A673 (cell line): ENCODE measurements around the gene HOXB8.

Source experiments
- EZH2 ChIP-seq: fragments of 200-600 bp; sonication (generic); IDR thresholded peaks from 2 replicates; pipeline ENCODE4 v1.6.1; 2017; ENCODE audit warnings: borderline replicate concordance, low read depth, mild to moderate bottlenecking, mixed read lengths, antibody characterized with exemption, low read length; ENCODE audit not compliant: poor library complexity, severe bottlenecking
- TF ChIP-seq, protein P1 (sequence below): fragments of 300-800, 200-600 bp; sonication (generic); conservative IDR thresholded peaks from 2 replicates; pipeline ENCODE4 v1.5.1; 2017; ENCODE audit warnings: low read depth, mild to moderate bottlenecking, antibody characterized with exemption, low read length, moderate library complexity, mixed read lengths

DNA sequence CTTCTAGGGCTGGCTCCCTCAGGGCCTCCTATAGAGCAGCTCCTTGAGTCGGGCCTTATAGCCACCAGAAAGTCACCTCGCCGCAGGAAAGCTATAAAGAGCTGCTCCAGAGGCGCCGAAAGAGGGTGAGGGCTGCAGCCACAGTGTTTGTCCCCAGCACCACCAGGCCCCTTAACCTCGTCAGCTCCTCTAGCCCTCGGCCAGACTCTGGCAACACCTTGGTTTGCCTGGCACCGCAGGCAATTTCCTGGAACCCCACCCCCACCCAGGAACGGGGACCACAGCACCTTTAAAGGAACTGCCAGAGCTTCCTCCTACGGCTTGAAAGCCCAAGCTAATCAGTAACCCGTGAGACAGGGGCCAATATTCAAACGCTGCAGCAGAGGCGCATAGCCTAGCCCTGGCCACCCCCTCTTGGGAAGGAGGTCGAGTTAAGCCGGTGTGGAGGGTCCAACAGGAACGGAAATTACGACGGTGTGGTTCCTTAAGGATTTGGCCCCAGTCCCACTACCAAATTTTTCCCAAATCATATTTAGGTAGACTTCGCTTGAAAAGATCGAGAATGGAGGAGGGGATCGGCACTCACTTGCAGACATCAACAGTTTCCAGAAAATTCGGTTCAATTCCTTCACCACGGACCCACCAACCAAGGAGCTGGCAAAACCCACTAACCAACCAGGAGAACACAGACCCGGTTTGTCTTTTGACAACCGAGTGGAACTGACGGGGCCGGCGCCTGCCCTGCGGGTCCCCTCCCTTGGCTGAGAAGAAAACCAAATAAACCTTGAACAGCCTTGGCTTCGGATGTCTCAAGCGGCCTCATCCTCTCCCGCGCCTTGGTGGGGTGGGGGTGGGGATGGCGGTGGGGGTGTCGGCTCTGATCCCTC lies 13.3 kb downstream of the HOXB8 start:
- TF ChIP-seq, protein P1, sequence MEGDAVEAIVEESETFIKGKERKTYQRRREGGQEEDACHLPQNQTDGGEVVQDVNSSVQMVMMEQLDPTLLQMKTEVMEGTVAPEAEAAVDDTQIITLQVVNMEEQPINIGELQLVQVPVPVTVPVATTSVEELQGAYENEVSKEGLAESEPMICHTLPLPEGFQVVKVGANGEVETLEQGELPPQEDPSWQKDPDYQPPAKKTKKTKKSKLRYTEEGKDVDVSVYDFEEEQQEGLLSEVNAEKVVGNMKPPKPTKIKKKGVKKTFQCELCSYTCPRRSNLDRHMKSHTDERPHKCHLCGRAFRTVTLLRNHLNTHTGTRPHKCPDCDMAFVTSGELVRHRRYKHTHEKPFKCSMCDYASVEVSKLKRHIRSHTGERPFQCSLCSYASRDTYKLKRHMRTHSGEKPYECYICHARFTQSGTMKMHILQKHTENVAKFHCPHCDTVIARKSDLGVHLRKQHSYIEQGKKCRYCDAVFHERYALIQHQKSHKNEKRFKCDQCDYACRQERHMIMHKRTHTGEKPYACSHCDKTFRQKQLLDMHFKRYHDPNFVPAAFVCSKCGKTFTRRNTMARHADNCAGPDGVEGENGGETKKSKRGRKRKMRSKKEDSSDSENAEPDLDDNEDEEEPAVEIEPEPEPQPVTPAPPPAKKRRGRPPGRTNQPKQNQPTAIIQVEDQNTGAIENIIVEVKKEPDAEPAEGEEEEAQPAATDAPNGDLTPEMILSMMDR, result no peak
- TF ChIP-seq EZH2, result no peak
